Breast epithelium (tissue), 3 donors: Measurements from ENCODE around the gene EIF2D.

ENCODE experiments used
- POLR2A ChIP-seq: fragments of 450-650 bp; IDR thresholded peaks from one replicate; pipeline ENCODE4 v1.6.1; 2016; ENCODE audit warnings: antibody characterized with exemption, mild to moderate bottlenecking, moderate library complexity
- TF ChIP-seq, protein P1 (sequence below), 3 donors: fragments of 450-650 bp; IDR thresholded peaks; one replicate each; pipeline ENCODE4 v1.5.1; 2016 to 2017; ENCODE audit warnings: antibody characterized with exemption in 3 of 3, mild to moderate bottlenecking in 3 of 3, moderate library complexity in 3 of 3

DNA sequence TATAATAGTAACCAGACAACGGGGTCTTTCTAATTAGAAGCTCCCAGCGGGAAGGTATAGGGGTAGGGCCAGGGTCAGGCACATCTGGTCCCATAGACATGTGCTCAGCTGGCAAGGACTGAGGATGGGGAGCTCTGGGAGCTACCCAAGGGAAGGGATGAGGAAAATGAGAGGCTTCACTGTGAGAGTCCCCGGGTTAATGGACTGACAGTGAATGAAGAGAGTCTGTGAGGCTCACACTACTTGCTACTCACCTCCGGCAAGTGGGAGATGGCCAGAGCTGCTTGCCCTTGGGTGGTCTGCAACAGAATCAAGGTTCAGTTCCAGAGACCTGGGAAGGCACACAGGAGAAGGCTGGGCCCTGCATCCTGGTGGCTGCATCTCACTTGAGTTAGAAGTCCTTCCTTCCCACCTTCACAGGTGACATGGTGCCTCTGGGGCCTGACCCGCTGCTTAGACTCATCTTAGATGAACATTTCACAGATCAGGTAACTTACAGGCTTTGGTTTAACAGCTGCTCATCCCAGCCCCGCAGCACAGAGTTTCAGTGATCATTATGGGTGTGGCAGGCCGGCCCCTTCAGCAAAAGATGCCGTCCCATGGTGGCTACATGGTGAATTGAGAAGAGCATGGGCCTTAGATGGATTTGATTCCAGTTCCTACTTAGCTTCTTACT, 31.7 kb downstream of the EIF2D start:
- no peak for TF ChIP-seq POLR2A
- TF ChIP-seq, protein P1, sequence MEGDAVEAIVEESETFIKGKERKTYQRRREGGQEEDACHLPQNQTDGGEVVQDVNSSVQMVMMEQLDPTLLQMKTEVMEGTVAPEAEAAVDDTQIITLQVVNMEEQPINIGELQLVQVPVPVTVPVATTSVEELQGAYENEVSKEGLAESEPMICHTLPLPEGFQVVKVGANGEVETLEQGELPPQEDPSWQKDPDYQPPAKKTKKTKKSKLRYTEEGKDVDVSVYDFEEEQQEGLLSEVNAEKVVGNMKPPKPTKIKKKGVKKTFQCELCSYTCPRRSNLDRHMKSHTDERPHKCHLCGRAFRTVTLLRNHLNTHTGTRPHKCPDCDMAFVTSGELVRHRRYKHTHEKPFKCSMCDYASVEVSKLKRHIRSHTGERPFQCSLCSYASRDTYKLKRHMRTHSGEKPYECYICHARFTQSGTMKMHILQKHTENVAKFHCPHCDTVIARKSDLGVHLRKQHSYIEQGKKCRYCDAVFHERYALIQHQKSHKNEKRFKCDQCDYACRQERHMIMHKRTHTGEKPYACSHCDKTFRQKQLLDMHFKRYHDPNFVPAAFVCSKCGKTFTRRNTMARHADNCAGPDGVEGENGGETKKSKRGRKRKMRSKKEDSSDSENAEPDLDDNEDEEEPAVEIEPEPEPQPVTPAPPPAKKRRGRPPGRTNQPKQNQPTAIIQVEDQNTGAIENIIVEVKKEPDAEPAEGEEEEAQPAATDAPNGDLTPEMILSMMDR (IDR thresholded peaks at IDR 0.05), result no peak
